HG02943 (cell line): ENCODE measurements around the gene SENP2.
"Not testable (repeated sequence)": the region's sequence is repeated elsewhere in the genome, so short reads cannot be mapped to it uniquely, and the experiment has no call there.

ENCODE experiments used
- ATAC-seq: cut with Tn5 transposase; IDR thresholded peaks from one replicate; pipeline ENCODE4 v1.9.1; 2021; ENCODE audit warnings: mild to moderate bottlenecking, low read depth, moderate library complexity; ENCODE audit not compliant: unreplicated experiment

Gene SENP2

GRCh38 chr3:185646382-185647133 lies 60.5 kb downstream of the SENP2 start:
- no peak for ATAC-seq

- ATAC-seq: no peak
Observed at GRCh38 chr3:185647134-185647879, 61.2 kb downstream of the SENP2 start.

- no peak for ATAC-seq
Observed at GRCh38 chr3:185647880-185648210, 61.8 kb downstream of the SENP2 start.

- ATAC-seq: no peak
Observed at GRCh38 chr3:185648396-185648795, 62.3 kb downstream of the SENP2 start.

GRCh38 chr3:185649414-185649813 lies 63.3 kb downstream of the SENP2 start:
- no peak for ATAC-seq

GRCh38 chr3:185651971-185652370 lies 65.9 kb downstream of the SENP2 start:
- no peak for ATAC-seq

GRCh38 chr3:185653949-185654757 lies 68.1 kb downstream of the SENP2 start:
- ATAC-seq: no peak

- ATAC-seq: no peak
Observed at GRCh38 chr3:185654758-185655145, 68.7 kb downstream of the SENP2 start.

GRCh38 chr3:185655426-185656320 lies 69.6 kb downstream of the SENP2 start:
- ATAC-seq: no peak

- no peak for ATAC-seq
Observed at GRCh38 chr3:185656321-185656840, 70.3 kb downstream of the SENP2 start.

GRCh38 chr3:185657211-185657610 lies 71.1 kb downstream of the SENP2 start:
- ATAC-seq: no peak

- ATAC-seq: no peak
Observed at GRCh38 chr3:185657691-185658503, 71.8 kb downstream of the SENP2 start.

GRCh38 chr3:185658504-185658912 lies 72.4 kb downstream of the SENP2 start:
- no peak for ATAC-seq

GRCh38 chr3:185658943-185659342 lies 72.8 kb downstream of the SENP2 start:
- ATAC-seq: no peak

GRCh38 chr3:185659942-185660921 lies 74.1 kb downstream of the SENP2 start:
- no peak for ATAC-seq

GRCh38 chr3:185661296-185661695 lies 75.2 kb downstream of the SENP2 start:
- ATAC-seq: not testable (repeated sequence)

- ATAC-seq: no peak
Observed at GRCh38 chr3:185661772-185662171, 75.7 kb downstream of the SENP2 start.

GRCh38 chr3:185663929-185664328 lies 77.8 kb downstream of the SENP2 start:
- ATAC-seq: no peak
